Fibroblast of the aortic adventitia (primary cell): Measurements from ENCODE around the gene HSPD1. TPM values are rescaled to one million over a fixed set of nuclear protein-coding genes. Genes with fewer than 3 reads are reported as not detected.

Source experiments
- DNase-seq: peaks from one replicate; pipeline ENCODE4 v3.0.0-alpha.2; 2010; ENCODE audit warnings: low read depth
- H3K4me3 ChIP-seq: 2 replicates; pipeline ENCODE4 v1.5.1; 2011; ENCODE audit warnings: low read depth, mild to moderate bottlenecking, control low read depth, low read length, moderate library complexity
- total RNA-seq: library from RNA; depleted of rRNA; stranded (reverse); fragments of >200 nt; gene quantifications from 2 replicates; pipeline ENCODE4 v1.2.3, GENCODE V29; 2012; ENCODE audit warnings: low replicate concordance
- TF ChIP-seq, protein P1 (sequence below): IDR thresholded peaks from 2 replicates; pipeline ENCODE4 v1.5.1; 2011; ENCODE audit warnings: mild to moderate bottlenecking, low read length, control low read depth, inconsistent platforms; ENCODE audit not compliant: insufficient read depth

HSPD1 gene
- total RNA-seq, 1 donor, result 158 TPM

DNA sequence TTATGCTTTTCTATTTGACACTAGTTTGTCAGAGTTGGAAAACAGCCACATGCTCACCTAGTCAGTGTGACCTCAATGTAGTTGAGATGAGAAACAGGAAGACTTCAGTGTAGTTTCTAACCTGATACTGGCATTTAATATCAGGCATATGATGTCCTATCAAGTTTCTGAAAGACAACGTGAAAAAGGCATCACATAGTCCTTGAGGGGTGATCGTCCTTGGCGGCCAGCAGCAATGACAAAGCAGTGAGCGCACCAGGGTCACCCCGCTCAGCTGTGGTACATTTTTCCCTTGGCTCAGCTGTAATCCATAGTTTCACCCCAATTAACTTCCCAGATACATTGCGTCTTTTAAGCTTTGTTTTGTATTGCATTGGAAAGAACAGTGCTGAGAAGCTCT lies 4.9 kb upstream of the HSPD1 start:
- no peak for DNase-seq

DNA sequence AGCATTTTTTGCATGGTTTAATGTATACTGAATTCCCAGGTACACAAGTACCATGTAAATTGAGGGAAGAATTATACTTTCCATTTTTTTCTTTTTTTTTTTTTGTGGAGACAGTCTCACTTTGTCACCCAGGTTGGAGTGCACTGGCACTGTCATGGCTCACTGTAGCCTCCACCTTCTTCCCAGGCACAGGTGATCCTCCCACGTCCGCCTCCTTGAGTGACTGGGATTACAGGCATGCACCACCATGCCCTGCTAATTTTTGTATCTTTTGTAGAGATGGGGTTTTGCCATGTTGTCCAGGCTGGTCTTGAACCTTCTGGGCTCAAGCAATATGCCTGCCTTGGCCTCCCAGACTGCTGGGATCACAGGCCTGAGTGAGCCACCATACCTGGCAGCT lies 4.4 kb upstream of the HSPD1 start:
- TF ChIP-seq, protein P1, sequence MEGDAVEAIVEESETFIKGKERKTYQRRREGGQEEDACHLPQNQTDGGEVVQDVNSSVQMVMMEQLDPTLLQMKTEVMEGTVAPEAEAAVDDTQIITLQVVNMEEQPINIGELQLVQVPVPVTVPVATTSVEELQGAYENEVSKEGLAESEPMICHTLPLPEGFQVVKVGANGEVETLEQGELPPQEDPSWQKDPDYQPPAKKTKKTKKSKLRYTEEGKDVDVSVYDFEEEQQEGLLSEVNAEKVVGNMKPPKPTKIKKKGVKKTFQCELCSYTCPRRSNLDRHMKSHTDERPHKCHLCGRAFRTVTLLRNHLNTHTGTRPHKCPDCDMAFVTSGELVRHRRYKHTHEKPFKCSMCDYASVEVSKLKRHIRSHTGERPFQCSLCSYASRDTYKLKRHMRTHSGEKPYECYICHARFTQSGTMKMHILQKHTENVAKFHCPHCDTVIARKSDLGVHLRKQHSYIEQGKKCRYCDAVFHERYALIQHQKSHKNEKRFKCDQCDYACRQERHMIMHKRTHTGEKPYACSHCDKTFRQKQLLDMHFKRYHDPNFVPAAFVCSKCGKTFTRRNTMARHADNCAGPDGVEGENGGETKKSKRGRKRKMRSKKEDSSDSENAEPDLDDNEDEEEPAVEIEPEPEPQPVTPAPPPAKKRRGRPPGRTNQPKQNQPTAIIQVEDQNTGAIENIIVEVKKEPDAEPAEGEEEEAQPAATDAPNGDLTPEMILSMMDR, result no peak
- DNase-seq, result no peak
- no peak overlapping the region for H3K4me3 ChIP-seq

More for the DNA sequence above, 4.9 kb upstream of the HSPD1 start:
- H3K4me3 ChIP-seq, result no peak overlapping the region
- TF ChIP-seq, protein P1, result no peak

DNA sequence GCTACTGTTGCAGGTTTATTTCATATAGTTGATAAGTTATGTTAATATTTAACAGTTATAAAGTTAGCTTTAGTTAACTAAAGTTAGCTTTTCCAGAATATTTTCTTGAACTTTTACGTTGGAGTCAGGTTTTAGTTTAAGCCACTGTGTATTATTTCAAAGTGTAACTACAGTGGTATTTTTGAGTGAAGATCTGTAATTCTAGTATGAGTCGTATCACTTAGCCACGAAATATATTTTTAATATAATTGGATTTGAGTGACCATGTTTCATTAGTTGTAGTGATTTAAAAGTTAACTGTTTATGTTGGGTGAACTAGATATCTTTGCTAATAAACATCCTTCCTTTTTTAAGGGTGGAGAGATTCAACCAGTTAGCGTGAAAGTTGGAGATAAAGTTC lies 3.0 kb upstream of the HSPD1 start:
- DNase-seq, result no peak
- H3K4me3 ChIP-seq, result no peak overlapping the region
- TF ChIP-seq, protein P1, result no peak

DNA sequence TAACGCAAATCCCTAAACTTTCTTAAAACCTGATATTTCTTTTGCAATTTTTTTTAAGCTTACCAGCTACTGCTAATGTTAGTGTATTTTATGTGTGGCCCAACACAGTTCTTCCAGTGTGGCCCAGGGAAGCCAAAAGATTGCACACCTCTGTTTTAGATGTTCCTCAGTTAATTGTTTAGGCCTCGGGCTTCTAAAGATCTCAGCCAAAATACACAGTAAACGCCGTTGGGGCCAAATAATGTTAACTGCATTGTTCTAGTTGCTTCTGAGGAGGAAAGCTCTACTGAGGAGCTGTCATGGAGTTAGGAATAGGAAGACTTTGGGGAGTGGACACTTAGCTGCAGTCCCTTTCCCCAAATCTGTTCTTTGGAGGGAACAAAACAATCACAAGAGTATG lies 2.6 kb upstream of the HSPD1 start:
- H3K4me3 ChIP-seq, result peak overlapping the region; percentile 90
- TF ChIP-seq, protein P1, result no peak
- no peak for DNase-seq

DNA sequence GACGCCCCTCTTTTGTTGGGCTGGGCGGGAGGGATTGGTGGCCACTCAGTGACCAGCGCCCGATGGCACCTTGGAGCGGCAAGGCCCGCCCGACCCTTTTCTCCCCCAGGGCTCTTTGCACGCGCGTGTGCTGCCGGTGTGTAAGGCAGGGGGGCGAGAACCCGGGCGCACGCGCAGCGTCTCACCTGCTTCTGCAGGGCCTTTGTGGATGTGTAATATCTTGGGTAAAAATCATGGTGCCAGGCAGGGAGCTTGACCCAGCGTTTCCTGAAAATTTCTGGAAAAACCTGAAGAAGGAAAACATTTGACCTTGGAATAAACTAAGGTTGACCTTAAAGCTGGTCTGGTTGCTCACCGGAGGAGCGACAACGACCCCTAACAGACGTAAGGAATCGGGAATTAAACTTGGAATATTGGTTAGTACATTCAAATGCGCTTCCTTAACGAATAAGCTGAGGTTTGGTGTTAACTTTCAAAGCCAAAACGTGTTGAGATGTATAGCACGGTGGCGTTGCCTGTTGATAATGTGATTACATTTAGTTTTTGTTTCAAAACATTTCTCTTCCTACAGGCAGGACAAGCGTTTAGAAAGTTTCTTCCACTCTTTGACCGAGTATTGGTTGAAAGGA lies 977 bp upstream of the HSPD1 start:
- DNase-seq, result peak; percentile 19
- peak overlapping the region; percentile 90 for H3K4me3 ChIP-seq
- TF ChIP-seq, protein P1, result no peak

DNA sequence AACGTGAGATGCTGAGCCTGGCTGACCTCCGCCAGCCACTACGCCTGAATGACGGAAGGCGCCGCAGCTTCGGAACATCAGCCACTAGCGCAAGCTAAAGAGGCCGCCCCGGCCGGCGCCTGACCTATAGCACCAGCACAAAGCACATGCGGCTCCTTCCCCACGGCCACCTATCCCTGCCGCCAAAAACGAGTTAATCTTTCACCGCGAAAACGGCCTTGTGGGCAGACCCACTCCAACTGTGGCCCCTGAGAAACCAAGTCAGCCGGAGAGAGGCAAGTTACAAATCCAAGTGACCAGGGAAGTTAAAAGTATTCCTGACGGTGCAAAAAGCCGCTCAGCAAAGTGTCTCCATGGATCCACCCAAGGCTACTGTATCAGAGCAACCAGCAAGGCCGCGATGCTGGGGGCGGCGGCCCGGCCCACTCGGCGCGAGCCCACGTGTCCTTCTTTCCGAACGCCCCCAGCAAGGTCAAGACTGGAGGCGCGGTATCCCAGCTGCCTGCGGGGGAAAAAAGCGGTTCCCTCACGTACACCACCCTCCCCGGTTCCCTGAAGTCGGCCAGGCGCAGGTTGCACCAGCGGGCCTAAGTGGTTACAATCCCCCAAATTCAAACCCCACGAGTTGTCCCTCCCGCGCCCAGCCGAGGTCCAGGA lies 575 bp downstream of the HSPD1 start:
- DNase-seq, result peak; percentile 40
- H3K4me3 ChIP-seq, result peak overlapping the region; percentile 90
- TF ChIP-seq, protein P1, result no peak
